ENCODE data around the gene CDK11B.

CDK11B gene

DNA sequence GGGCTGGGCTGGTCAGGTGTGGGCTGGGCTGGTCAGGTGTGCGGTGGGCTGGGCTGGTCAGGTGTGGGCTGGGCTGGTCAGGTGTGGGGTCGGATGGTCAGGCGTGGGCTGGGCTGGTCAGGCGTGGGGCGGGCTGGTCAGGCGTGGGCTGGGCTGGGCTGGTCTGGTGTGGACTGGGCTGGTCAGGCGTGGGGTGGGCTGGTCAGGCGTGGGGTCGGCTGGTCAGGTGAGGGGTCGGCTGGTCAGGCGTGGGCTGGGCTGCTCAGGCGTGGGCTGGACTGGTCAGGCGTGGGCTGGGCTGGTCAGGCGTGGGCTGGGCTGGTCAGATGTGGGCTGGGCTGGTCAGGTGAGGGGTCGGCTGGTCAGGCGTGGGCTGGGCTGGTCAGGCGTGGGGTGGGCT lies 53.1 kb downstream of the CDK11B start:
- H3K4me3 ChIP-seq (replicated peaks; ENCODE audit: low read depth, low read length): no peak overlapping the region
- DNase-seq (ENCODE audit: low read depth): no peak
- TF ChIP-seq, protein P1, sequence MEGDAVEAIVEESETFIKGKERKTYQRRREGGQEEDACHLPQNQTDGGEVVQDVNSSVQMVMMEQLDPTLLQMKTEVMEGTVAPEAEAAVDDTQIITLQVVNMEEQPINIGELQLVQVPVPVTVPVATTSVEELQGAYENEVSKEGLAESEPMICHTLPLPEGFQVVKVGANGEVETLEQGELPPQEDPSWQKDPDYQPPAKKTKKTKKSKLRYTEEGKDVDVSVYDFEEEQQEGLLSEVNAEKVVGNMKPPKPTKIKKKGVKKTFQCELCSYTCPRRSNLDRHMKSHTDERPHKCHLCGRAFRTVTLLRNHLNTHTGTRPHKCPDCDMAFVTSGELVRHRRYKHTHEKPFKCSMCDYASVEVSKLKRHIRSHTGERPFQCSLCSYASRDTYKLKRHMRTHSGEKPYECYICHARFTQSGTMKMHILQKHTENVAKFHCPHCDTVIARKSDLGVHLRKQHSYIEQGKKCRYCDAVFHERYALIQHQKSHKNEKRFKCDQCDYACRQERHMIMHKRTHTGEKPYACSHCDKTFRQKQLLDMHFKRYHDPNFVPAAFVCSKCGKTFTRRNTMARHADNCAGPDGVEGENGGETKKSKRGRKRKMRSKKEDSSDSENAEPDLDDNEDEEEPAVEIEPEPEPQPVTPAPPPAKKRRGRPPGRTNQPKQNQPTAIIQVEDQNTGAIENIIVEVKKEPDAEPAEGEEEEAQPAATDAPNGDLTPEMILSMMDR (IDR thresholded peaks at IDR 0.05; ENCODE audit: low read length, missing control alignments): no peak

DNA sequence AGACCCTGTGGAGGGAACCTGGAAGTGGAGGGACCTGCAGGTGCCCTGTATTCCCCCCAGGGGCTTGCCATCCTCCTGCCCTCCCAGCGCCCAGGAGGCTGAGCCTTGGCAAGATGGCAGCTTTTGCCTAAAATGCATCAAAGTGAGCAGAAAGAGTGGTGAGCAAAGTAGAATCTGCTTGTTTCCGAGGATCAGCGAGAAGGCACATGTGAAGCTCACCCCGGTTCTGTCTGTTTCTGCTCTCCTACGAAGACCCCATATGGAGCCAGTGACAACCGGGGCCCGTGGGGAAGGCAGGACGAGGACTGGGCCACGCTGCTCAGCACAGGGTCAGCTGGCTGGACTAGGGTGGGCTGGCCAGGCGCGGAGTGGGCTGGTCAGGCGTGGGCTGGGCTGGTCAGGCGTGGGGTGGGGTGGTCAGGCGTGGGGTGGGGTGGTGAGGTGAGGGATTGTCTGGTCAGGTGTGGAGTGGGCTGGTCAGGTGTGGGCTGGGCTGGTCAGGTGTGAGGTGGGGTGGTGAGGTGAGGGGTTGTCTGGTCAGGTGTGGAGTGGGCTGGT lies 53.7 kb downstream of the CDK11B start:
- no peak overlapping the region for H3K4me3 ChIP-seq (replicated peaks; ENCODE audit: low read depth, low read length)
- DNase-seq (ENCODE audit: low read depth): no peak
- TF ChIP-seq, protein P1 (IDR thresholded peaks at IDR 0.05; ENCODE audit: low read length, missing control alignments): no peak

DNA sequence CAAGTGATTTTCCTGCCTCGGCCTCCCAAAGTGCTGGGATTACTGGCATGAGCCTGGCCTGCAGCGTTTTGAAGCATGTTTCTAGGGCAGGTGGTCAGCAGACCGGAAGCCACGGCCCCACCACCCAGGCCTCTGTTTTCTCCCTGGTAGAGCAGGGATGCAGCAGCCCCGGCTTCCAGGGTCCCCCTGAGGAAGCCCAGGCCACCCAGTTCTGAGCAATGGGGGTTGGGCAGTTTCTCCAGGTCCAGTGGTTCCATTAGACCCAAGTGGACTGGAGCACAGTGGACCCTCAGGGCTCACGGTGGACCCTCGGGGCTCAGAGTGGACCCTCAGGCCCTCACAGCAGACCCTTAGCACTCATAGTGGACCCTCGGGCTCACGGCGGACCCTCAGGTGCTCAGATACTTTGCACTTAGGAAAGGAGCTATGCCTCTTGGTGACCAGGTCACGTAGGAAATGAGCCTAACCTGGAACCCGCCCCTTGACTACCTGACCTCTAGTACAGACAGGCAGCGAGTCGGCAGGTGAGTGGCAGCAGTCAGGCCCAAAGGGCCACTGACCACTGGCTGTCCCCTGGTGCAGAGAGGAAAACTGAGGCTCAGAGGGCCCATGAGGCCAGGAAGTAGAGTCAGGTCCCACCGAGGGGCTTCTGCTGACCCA lies 54.3 kb downstream of the CDK11B start:
- TF ChIP-seq, protein P1 (IDR thresholded peaks at IDR 0.05; ENCODE audit: low read length, missing control alignments): no peak
- no peak overlapping the region for H3K4me3 ChIP-seq (replicated peaks; ENCODE audit: low read depth, low read length)
- DNase-seq (ENCODE audit: low read depth): no peak

DNA sequence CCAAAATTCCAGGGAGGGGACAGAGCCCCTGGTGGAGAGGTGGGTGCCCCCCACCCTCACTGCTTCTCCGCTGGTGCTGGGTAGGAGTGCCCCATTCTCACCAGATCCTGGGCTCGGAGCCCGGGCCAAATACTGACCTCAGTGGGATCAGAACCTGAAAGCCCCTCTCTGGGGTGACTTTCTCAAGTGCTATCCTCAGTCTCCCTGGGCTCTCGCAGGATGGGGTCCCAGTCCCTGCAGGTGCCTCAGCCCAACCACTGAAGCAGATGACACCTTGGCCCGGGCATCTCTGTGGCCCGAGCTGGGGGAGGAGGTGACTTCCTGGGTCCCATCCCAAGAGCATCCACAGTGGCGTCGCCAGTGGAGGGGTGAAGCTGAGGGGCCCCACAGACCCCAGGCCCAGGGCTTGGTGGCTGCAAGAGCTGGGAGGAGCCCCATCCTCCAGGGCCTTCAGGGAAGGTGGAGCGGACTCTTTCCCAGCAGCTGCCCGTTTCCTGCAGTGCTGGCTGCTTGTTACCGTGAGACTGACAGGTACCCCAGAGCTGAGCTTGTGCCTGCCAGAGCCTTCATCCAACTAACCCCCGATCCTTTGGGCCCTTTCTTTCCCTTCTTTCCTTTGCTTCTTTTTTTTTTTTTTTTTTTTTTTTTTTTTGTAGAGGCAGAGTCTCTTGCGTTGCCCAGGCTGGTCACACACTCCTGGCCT lies 55.0 kb downstream of the CDK11B start:
- H3K4me3 ChIP-seq (replicated peaks; ENCODE audit: low read depth, low read length): no peak overlapping the region
- no peak for DNase-seq (ENCODE audit: low read depth)
- TF ChIP-seq, protein P1 (IDR thresholded peaks at IDR 0.05; ENCODE audit: low read length, missing control alignments): no peak

DNA sequence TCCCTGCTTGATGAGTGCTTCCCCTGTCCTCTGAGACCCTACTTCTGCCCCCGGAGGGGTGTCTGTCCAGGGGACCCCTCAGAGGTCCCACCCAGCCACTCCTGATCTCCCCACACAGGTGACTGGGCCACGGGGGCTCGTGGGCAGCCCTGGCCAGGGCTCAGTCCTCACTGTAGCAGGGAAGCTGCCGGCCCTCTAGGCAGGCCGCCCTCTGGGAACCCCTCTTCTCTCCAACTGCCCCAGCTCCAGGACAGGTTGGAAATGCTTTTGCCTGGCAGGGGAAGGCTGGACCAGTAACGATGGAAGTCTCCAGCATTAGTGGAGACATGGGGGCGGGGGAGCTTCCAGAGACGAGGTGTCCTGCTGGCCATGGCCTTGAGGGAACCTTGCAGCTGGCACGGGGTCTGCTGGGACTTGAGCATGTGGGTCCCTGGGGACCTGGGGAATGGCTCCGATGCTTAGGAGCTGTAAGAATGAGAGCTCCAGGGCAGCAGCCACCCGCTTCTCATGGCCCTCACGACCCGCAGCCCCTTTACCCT lies 55.8 kb downstream of the CDK11B start:
- no peak for DNase-seq (ENCODE audit: low read depth)
- H3K4me3 ChIP-seq (replicated peaks; ENCODE audit: low read depth, low read length): no peak overlapping the region
- TF ChIP-seq, protein P1 (IDR thresholded peaks at IDR 0.05; ENCODE audit: low read length, missing control alignments): no peak

DNA sequence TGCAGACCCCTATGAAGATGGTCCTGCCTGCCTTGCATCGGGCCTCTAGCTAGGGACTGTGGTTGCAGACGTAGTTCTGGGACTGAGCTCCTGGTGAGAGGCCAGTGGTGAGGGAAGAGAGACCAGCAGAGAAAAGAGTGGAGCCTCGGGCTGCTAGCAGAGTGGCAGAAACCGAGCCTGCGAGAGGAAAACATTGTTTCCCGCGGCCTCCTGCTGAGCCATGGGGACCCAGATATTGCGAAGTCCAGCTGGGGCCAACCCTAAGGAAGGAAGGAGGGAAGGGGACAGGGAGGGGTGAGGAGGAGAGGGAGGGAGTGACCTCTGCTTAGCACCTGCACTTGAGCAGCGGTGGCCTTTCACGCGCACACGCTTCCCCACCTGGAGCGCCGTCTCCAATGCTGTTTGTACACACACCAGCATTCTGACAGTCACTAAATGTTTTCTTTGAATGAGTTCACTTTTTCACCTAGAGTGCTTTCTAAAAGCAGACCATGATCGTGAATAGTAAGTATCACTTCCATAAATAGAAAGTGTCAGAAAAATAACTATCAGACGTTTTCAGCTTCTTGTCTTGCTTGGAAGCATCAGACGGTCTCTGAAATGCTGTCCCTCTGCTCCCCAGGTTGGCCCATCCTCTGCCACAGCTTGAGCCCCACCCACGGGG lies 56.4 kb downstream of the CDK11B start:
- TF ChIP-seq, protein P1 (IDR thresholded peaks at IDR 0.05; ENCODE audit: low read length, missing control alignments): no peak
- no peak overlapping the region for H3K4me3 ChIP-seq (replicated peaks; ENCODE audit: low read depth, low read length)
- DNase-seq (ENCODE audit: low read depth): no peak

Measured in fibroblast of pulmonary artery (primary cell).